Measurements from ENCODE around the gene POLR3A.

The POLR3A gene

GRCh38 chr10:77972148-77972547 lies 57.2 kb downstream of the POLR3A start:
- no peak for TF ChIP-seq CTCF (conservative IDR thresholded peaks at IDR 0.05; ENCODE audit: low read depth, low read length)
- no peak overlapping the region for H3K4me3 ChIP-seq (ENCODE audit: low read length)
- no peak for DNase-seq (ENCODE audit: low read depth)

- no peak for DNase-seq (ENCODE audit: low read depth)
- TF ChIP-seq CTCF (conservative IDR thresholded peaks at IDR 0.05; ENCODE audit: low read depth, low read length): no peak
- no peak overlapping the region for H3K4me3 ChIP-seq (ENCODE audit: low read length)
Measured at GRCh38 chr10:77971804-77972144, 57.5 kb downstream of the POLR3A start.

GRCh38 chr10:77970869-77971803 lies 58.2 kb downstream of the POLR3A start:
- no peak overlapping the region for H3K4me3 ChIP-seq (ENCODE audit: low read length)
- DNase-seq (ENCODE audit: low read depth): peak; percentile 68
- TF ChIP-seq CTCF (conservative IDR thresholded peaks at IDR 0.05; ENCODE audit: low read depth, low read length): no peak

- H3K4me3 ChIP-seq (ENCODE audit: low read length): no peak overlapping the region
- no peak for DNase-seq (ENCODE audit: low read depth)
- TF ChIP-seq CTCF (conservative IDR thresholded peaks at IDR 0.05; ENCODE audit: low read depth, low read length): no peak
Measured at GRCh38 chr10:77969114-77969513, 60.2 kb downstream of the POLR3A start.

- no peak for TF ChIP-seq CTCF (conservative IDR thresholded peaks at IDR 0.05; ENCODE audit: low read depth, low read length)
- no peak for DNase-seq (ENCODE audit: low read depth)
- H3K4me3 ChIP-seq (ENCODE audit: low read length): no peak overlapping the region
Measured at GRCh38 chr10:77967611-77968022, 61.7 kb downstream of the POLR3A start.

- TF ChIP-seq CTCF (conservative IDR thresholded peaks at IDR 0.05; ENCODE audit: low read depth, low read length): no peak
- H3K4me3 ChIP-seq (ENCODE audit: low read length): no peak overlapping the region
- DNase-seq (ENCODE audit: low read depth): no peak
Measured at GRCh38 chr10:77965294-77965693, 64.0 kb downstream of the POLR3A start.

GRCh38 chr10:77964811-77965210 lies 64.5 kb downstream of the POLR3A start:
- DNase-seq (ENCODE audit: low read depth): no peak
- H3K4me3 ChIP-seq (ENCODE audit: low read length): no peak overlapping the region
- no peak for TF ChIP-seq CTCF (conservative IDR thresholded peaks at IDR 0.05; ENCODE audit: low read depth, low read length)

Measured in retinal pigment epithelial cell (primary cell).